G401 (cell line): ENCODE results near the gene YIPF3. TPM values are rescaled to one million over a fixed set of nuclear protein-coding genes. Genes with fewer than 3 reads are reported as not detected.
"Not testable (repeated sequence)": the region's sequence is repeated elsewhere in the genome, so short reads cannot be mapped to it uniquely, and the experiment has no call there.

ENCODE experiments used
- DNase-seq: peaks from one replicate; pipeline ENCODE4 v3.0.0-alpha.2; 2015; ENCODE audit warnings: low spot score
- in situ Hi-C: cut with HindIII; loops from 2 replicates; pipeline ENCODE4 v1.10.0; 2016; ENCODE audit warnings: low sequenced_read_pairs, mixed read lengths
- total RNA-seq: library from RNA; depleted of rRNA; stranded (reverse); fragments of >200 nt; shearing (Covaris generic); gene quantifications from 2 replicates; pipeline ENCODE4 v1.2.3, GENCODE V29; 2014; rRNA removed

YIPF3 gene
- total RNA-seq, 1 experiment from 2014 or later = 92.9 TPM

GRCh38 chr6:43469947-43470346, 46.8 kb downstream of the YIPF3 start:
- no peak for DNase-seq
- in situ Hi-C loops = no loop called here

DNA sequence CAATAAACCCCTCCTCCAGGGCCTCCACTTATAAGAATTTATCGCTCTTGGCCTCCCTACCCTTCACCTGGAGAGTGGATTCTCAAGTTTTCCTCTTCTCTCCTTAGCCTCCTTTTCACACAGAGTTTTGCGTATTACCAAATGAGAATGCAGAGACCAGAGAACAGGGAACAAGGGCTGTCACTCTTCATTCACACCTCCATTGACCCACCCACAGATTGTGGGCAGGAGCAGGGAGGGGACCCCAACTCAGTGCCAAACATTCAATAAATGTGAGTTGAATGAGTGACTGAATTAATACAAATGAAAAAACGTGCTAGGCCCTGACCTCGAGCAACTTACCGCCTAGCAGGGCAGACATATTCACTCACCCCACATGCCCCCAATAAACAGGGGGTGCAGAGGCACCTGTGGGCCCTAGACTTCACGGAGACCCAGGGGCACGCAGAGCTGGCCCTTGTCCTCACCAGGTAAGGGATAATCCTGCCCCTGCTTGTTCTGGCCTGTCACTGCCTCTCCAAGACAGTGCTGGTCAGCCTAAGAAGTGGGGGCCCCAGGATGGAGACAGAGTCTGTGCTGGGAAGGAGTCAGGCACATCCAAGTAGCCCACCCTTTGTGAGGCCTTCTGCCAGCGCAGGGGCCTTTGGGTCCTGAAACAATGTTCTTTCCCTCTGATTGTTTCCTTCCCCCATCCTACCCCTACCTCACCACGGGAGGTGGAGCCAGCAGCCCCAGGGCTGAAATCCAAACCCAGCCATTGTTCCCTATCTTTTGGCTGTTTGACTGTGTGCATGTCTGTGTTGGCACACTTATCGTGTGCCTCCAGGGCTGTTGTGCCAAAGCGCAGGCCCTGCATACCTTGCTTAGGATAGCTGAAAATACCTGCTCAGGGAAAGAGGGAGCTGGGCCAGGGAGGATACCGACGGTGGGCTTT, 47.7 kb downstream of the YIPF3 start:
- in situ Hi-C loops = no loop called here
- no peak for DNase-seq

DNA sequence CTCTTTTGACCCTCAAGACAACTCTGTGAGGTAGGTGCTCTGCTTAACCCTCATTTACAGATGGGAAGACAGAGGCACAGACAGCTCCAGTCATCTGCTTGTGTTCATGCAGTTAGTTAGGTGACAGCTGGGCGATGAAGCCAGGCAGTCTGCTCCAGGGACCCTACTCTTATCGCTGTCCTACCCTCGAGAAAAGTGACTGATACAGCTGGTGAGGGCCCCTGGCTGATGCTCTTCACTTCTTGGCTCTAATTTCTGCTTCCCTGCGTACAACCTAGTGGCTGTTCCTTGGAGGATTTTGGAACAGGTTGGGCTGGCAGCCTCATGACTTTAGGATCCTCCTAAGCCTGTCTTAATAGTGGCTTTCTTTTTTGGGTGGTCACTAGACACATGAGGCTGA, 48.5 kb downstream of the YIPF3 start:
- in situ Hi-C loops = no loop called here
- no peak for DNase-seq

- no peak for DNase-seq
- in situ Hi-C loops = no loop called here
Observed at GRCh38 chr6:43467752-43468151, 49.0 kb downstream of the YIPF3 start.

DNA sequence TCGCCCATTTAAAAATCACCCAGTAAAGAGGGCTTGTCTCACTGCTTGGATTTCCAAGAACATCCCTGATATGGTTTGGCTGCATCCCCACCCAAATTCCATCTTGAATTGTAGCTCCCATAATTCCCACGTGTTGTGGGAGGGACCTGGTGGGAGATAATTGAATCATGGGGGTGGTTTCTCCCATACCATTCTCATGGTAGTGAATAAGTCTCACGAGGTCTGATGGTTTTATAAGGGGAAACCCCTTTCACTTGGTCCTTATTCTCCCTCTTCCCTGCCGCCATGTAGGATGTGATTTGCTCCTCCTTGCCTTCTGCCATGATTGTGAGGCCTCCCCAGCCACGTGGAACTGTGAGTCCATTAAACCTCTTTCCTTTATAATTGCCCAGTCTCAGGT, 49.5 kb downstream of the YIPF3 start:
- in situ Hi-C loops, DNase-seq: not testable (repeated sequence)

DNA sequence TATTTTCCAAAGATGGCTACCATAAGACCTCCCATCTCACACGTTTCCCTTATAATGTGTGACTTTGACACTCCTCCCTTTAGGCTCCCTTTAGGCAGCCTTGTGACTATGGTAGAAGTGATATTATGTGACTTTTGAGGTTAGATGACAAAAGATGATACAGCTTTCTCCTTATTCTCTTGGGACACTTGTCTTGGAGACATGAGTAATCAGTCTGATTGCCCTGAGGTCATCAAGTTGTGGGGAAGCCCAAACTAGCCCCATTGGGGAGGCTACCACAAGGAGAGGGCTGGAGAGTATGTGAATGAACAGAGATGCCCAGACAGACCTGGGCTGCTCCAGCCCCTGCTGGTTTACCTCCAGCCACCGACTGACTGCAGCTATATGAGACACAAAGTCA, 50.8 kb downstream of the YIPF3 start:
- DNase-seq = no peak
- in situ Hi-C loops = no loop called here

DNA sequence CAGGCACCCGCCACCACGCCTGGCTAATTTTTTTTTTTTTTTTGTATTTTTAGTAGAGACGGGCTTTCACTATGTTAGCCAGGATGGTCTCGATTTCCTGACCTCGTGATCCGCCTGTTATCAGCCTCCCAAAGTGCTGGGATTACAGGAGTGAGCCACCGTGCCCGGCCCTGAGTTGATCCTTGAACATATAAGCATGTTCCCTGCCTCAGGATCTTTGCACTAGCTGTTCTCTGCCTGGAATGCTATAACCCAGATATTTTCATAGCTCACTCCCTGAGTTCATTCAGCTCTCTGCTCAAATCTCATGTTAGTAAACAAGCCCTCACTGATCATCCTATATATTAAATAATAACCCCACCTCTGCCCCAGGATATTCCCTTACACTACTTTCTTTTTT, 52.4 kb downstream of the YIPF3 start:
- in situ Hi-C loops = no loop called here
- DNase-seq = no peak

DNA sequence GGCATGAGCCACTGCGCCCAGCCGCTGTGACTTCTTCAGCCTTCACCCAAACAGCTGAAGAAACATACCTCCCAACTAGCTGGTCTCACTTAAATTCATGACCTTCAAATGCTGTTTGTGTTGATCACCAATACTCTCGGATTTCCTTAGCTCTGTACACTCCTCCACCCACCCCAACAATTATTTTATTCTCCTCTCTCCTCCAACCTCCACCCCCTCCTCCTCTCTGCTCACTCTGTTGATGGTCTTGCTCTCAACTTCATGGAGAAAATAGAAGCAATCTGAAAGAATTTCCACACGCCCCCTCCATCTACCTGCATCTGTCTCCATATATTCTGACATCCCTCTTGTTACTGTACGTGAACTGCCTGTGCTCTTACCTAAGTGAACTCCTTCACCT, 54.8 kb downstream of the YIPF3 start:
- no peak for DNase-seq
- in situ Hi-C loops = no loop called here

Other genes starting within 250 kb of the YIPF3 start
- not detected in 2 replicates for gene SLC22A7, start 218.7 kb downstream of the YIPF3 start, total RNA-seq
- gene CRIP3, start 208.1 kb downstream of the YIPF3 start, total RNA-seq = not detected in 2 replicates
- gene ZNF318, start 147.3 kb downstream of the YIPF3 start, total RNA-seq = 3.1 and 4.8 TPM in 2 replicates
- 11.0 and 17.3 TPM in 2 replicates for gene ABCC10, start 89.4 kb downstream of the YIPF3 start, total RNA-seq
- gene DLK2, start 61.4 kb downstream of the YIPF3 start, total RNA-seq = 3.1 and 3.4 TPM in 2 replicates
- gene TJAP1, start 39.4 kb downstream of the YIPF3 start, total RNA-seq = 14.5 and 16.9 TPM in 2 replicates
- 0.03 TPM in 1 of 2 replicates, not detected in the other for gene LRRC73, start 6.6 kb downstream of the YIPF3 start, total RNA-seq
- 46.8 and 54.0 TPM in 2 replicates for gene POLR1C, start 163 bp upstream of the YIPF3 start, total RNA-seq
- 38.0 and 60.5 TPM in 2 replicates for gene XPO5, start 59.1 kb upstream of the YIPF3 start, total RNA-seq
- gene POLH, start 59.3 kb upstream of the YIPF3 start, total RNA-seq = 8.2 and 16.9 TPM in 2 replicates
- 46.0 and 47.0 TPM in 2 replicates for gene GTPBP2, start 112.3 kb upstream of the YIPF3 start, total RNA-seq
- 59.0 and 78.9 TPM in 2 replicates for gene MAD2L1BP, start 118.9 kb upstream of the YIPF3 start, total RNA-seq
- 0.92 and 1.6 TPM in 2 replicates for gene RSPH9, start 128.1 kb upstream of the YIPF3 start, total RNA-seq
- 70.5 and 89.4 TPM in 2 replicates for gene MRPS18A, start 170.9 kb upstream of the YIPF3 start, total RNA-seq